T47D (cell line): ENCODE results near the gene ASRGL1.
"Not testable (repeated sequence)": the region's sequence is repeated elsewhere in the genome, so short reads cannot be mapped to it uniquely, and the experiment has no call there.

Experiments
- DNase-seq, 2 experiments: peaks; one replicate each; pipeline versions ENCODE4 v3.0.0 to v3.0.0-alpha.2; 2011 to 2012; ENCODE audit warnings: low read depth in 1 of 2, low spot score in 1 of 2
- JUND ChIP-seq: IDR thresholded peaks from 2 replicates; pipeline ENCODE4 v1.6.1; 2012; ENCODE audit warnings: low read depth
- in situ Hi-C: cut with HindIII; loops from 2 replicates; pipeline ENCODE4 v1.10.0; 2016; ENCODE audit warnings: low sequenced_read_pairs, low pct_unique_long_range_greater_than_20kb

The ASRGL1 gene

GRCh38 chr11:62333768-62334167 is 3.5 kb upstream of the ASRGL1 start:
- TF ChIP-seq JUND = no peak
- in situ Hi-C loops = no loop called here
- no peak for DNase-seq

- DNase-seq, in situ Hi-C loops: not testable (repeated sequence)
Measured at GRCh38 chr11:62336949-62337302, 322 bp upstream of the ASRGL1 start.

GRCh38 chr11:62338218-62338617 is 970 bp downstream of the ASRGL1 start:
- no peak for TF ChIP-seq JUND
- DNase-seq = no peak
- in situ Hi-C loops = no loop called here

GRCh38 chr11:62340269-62340901 is 3.1 kb downstream of the ASRGL1 start:
- no peak for TF ChIP-seq JUND
- peak in 1 of 2 experiments; percentile 77 for DNase-seq
- in situ Hi-C loops = no loop called here

- TF ChIP-seq JUND = no peak
- in situ Hi-C loops = no loop called here
- DNase-seq = no peak
Measured at GRCh38 chr11:62341588-62341987, 4.3 kb downstream of the ASRGL1 start.

GRCh38 chr11:62343646-62344190 is 6.5 kb downstream of the ASRGL1 start:
- DNase-seq, in situ Hi-C loops: not testable (repeated sequence)

GRCh38 chr11:62344210-62344609 is 7.0 kb downstream of the ASRGL1 start:
- no peak for DNase-seq
- no peak for TF ChIP-seq JUND
- in situ Hi-C loops = no loop called here

GRCh38 chr11:62345861-62346260 is 8.6 kb downstream of the ASRGL1 start:
- in situ Hi-C loops = no loop called here
- TF ChIP-seq JUND = no peak
- DNase-seq = no peak

GRCh38 chr11:62352355-62353336 is 15.4 kb downstream of the ASRGL1 start:
- TF ChIP-seq JUND = no peak
- DNase-seq = no peak
- in situ Hi-C loops = no loop called here

GRCh38 chr11:62353841-62354240 is 16.6 kb downstream of the ASRGL1 start:
- TF ChIP-seq JUND = 0 out of 2 replicates have a peak, but pooled peaks have one; percentile 20
- in situ Hi-C loops = no loop called here
- peak; percentile 49 to 82 for DNase-seq

GRCh38 chr11:62358273-62358672 is 21.0 kb downstream of the ASRGL1 start:
- DNase-seq = no peak
- no peak for TF ChIP-seq JUND
- in situ Hi-C loops = no loop called here

- no peak for DNase-seq
- in situ Hi-C loops = no loop called here
- TF ChIP-seq JUND = no peak
Measured at GRCh38 chr11:62359475-62359874, 22.2 kb downstream of the ASRGL1 start.

- TF ChIP-seq JUND = no peak
- in situ Hi-C loops = no loop called here
Measured at GRCh38 chr11:62360685-62361084, 23.4 kb downstream of the ASRGL1 start.

GRCh38 chr11:62368861-62369477 is 31.7 kb downstream of the ASRGL1 start:
- in situ Hi-C loops = not testable (repeated sequence)

More at GRCh38 chr11:62360685-62361084, 23.4 kb downstream of the ASRGL1 start:
- no peak for DNase-seq

More at GRCh38 chr11:62368861-62369477, 31.7 kb downstream of the ASRGL1 start:
- DNase-seq = not testable (repeated sequence)
